ENCODE results near the gene NRG2.

- TF ChIP-seq, protein P1, sequence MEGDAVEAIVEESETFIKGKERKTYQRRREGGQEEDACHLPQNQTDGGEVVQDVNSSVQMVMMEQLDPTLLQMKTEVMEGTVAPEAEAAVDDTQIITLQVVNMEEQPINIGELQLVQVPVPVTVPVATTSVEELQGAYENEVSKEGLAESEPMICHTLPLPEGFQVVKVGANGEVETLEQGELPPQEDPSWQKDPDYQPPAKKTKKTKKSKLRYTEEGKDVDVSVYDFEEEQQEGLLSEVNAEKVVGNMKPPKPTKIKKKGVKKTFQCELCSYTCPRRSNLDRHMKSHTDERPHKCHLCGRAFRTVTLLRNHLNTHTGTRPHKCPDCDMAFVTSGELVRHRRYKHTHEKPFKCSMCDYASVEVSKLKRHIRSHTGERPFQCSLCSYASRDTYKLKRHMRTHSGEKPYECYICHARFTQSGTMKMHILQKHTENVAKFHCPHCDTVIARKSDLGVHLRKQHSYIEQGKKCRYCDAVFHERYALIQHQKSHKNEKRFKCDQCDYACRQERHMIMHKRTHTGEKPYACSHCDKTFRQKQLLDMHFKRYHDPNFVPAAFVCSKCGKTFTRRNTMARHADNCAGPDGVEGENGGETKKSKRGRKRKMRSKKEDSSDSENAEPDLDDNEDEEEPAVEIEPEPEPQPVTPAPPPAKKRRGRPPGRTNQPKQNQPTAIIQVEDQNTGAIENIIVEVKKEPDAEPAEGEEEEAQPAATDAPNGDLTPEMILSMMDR (IDR thresholded peaks at IDR 0.05), result no peak
- TF ChIP-seq POLR2A (IDR thresholded peaks at IDR 0.05), result no peak
- no peak for TF ChIP-seq POLR2AphosphoS5 (IDR thresholded peaks at IDR 0.05)
These were observed 30.7 kb downstream of the NRG2 start for GRCh38 chr5:140012443-140012842.
